Measurements from ENCODE around the gene USP9X.

DNA sequence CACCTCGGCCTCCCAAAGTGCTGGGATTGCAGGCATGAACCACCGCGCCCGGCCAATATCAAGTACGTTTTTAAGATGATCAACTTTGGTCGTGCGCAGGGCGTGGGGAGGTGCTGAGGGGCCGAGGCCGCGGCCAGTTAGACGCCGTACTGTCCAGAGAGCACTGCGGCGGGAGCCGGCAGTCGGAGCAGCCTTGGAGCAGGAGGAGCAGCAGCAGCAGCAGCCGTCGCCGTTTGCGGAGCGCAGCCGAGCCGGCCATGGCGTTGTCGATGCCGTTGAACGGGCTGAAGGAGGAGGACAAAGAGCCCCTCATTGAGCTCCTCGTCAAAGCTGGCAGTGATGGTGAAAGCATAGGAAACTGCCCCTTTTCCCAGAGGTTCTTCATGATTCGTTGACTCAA, 8.5 kb upstream of the USP9X start:
- TF ChIP-seq CTCF (IDR thresholded peaks at IDR 0.05) (no peak), POLR2AphosphoS5 (IDR thresholded peaks at IDR 0.05; ENCODE audit: low read depth, low read length) (no peak), FOSL2 (IDR thresholded peaks at IDR 0.05; ENCODE audit: borderline replicate concordance, low read depth) (no peak), ELF1 (IDR thresholded peaks at IDR 0.05) (no peak), SIN3A (IDR thresholded peaks at IDR 0.05; ENCODE audit: borderline replicate concordance, low read depth, low read length) (no peak), EP300 (IDR thresholded peaks at IDR 0.05; ENCODE audit: borderline replicate concordance in 1 of 2, low read depth in 1 of 2, low read length in 1 of 2) (no peak), NRF1 (IDR thresholded peaks at IDR 0.05; ENCODE audit: low read depth, low read length) (no peak)

All from SK-N-SH (cell line).